Tibial artery (tissue), 4 donors: Measurements from ENCODE around the gene RABGGTB.

ENCODE experiments used
- DNase-seq, 2 donors: peaks; one replicate each; pipeline ENCODE4 v3.0.0-alpha.2; 2019
- H3K27ac ChIP-seq, 2 donors: fragments of 200-600 bp; sonication (generic) in 1 of 2; 1 replicate in 1 of 2; 2 replicates in 1 of 2; pipeline ENCODE4 v1.5.1; 2018 to 2019; ENCODE audit warnings: mild to moderate bottlenecking in 1 of 2
- H3K27me3 ChIP-seq, 2 donors: fragments of 200-600 bp; sonication (generic) in 1 of 2; one replicate each; pipeline versions ENCODE4 v1.5.1 to v1.6.0; 2016 to 2019
- H3K36me3 ChIP-seq, 3 donors: fragments of 200-600 bp; sonication (generic) in 2 of 3; one replicate each; pipeline ENCODE4 v1.5.1; 2016 to 2019; ENCODE audit warnings: mild to moderate bottlenecking in 2 of 3
- H3K4me1 ChIP-seq, 4 donors: fragments of 200-600 bp; sonication (generic) in 2 of 4; 1 replicate in 3 of 4; 2 replicates in 1 of 4; pipeline ENCODE4 v1.5.1; 2016 to 2019
- H3K4me3 ChIP-seq, 2 donors: fragments of 200-600 bp; sonication (generic) in 1 of 2; 1 replicate in 1 of 2; 2 replicates in 1 of 2; pipeline ENCODE4 v1.5.1; 2018 to 2019; ENCODE audit warnings: mild to moderate bottlenecking in 2 of 2
- H3K9me3 ChIP-seq, 3 donors: fragments of 200-600 bp; sonication (generic) in 1 of 3; one replicate each; pipeline ENCODE4 v1.5.1; 2016 to 2019
- intact Hi-C: fragments of 100-400 bp; cut with DNase I; formaldehyde crosslinking; loops from one replicate; pipeline ENCODE4 v1.15.0; 2023; ENCODE audit warnings: low total_unique reads
- TF ChIP-seq, protein P1 (sequence below), 2 experiments: fragments of 200-600 bp in 1 of 2; fragments of 450-650 bp in 1 of 2; IDR thresholded peaks; one replicate each; pipeline ENCODE4 v1.5.1; 2017 to 2019; ENCODE audit warnings: antibody characterized with exemption in 2 of 2, mild to moderate bottlenecking in 1 of 2, moderate library complexity in 1 of 2

RABGGTB gene

DNA sequence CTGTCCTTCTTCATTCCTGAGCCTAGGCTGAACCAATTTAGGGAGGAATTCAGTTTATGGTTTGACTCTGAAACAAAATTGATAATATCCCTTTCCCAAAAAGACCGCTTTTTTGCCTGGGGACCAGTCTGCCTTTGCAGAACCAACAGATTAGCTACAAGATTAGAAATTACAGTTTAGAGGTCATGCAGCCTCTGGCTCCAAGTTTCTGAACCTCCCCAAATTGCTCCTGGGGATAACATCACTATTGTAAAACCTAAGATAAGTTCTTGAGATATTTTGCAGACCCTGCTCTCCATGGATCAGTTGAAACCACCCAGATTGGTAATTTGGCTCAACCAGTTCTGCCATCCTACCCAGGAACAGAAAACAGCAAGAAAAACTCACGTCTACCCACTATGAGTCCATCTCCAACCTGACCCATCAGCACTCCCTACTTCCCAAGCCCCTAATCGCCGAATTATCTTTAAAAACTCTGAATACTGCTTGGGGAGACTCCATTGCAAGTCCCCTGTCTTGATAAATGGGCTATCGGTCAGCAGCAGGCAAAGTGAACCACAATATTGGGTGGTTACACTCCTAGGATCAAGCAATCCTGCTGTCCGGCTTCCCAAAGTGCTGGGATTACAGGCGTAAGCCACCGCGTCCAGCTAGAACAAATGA, 605 bp upstream of the RABGGTB start:
- TF ChIP-seq, protein P1, sequence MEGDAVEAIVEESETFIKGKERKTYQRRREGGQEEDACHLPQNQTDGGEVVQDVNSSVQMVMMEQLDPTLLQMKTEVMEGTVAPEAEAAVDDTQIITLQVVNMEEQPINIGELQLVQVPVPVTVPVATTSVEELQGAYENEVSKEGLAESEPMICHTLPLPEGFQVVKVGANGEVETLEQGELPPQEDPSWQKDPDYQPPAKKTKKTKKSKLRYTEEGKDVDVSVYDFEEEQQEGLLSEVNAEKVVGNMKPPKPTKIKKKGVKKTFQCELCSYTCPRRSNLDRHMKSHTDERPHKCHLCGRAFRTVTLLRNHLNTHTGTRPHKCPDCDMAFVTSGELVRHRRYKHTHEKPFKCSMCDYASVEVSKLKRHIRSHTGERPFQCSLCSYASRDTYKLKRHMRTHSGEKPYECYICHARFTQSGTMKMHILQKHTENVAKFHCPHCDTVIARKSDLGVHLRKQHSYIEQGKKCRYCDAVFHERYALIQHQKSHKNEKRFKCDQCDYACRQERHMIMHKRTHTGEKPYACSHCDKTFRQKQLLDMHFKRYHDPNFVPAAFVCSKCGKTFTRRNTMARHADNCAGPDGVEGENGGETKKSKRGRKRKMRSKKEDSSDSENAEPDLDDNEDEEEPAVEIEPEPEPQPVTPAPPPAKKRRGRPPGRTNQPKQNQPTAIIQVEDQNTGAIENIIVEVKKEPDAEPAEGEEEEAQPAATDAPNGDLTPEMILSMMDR (IDR thresholded peaks at IDR 0.05): no peak
- peaks cover 5 to 8% (median 6%) of the 10 kb centered on the region in 3 donors for H3K36me3 ChIP-seq
- H3K9me3 ChIP-seq: no peaks in the 10 kb centered on the region
- no peaks in the 10 kb centered on the region for H3K27me3 ChIP-seq
- H3K4me3 ChIP-seq: peak overlapping the region; percentile 59 to 62
- no peak for DNase-seq
- intact Hi-C loops: loop anchor here (2.0 kb wide), 1 partner anchor 61 kb away; the partner anchor contains the start of gene ACADM
- peak overlapping the region; percentile 52 to 84 for H3K27ac ChIP-seq
- peaks cover 0 to 44% (median 34%) of the 10 kb centered on the region in 4 donors for H3K4me1 ChIP-seq

DNA sequence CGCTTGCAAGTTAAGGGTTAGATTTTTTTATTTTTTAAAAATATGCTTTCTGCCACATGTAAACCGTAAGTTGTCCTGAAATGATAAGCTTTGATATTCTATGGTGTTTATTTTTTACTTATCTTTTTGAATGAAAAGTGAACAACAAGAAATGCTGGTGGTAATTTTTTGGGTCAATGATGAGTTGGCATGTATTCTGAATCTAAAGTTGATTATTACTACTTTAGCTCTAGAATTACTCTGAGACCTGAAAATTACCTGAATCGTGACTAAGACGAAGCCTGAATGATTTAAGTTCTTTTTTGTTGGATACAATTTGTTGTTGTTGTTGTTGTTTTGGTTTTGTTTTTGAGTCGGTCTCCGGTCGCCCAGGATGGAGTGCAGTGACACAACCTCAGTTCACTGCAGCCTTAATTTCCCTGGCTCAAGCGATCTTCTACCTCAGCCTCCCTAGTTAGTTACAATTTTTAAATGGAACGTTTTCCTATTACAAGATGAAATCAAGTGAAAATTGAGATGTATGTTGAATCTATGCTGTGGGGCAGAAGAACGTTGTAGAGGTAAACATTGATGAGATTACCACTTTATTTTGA, 941 bp downstream of the RABGGTB start:
- Histone ChIP-seq H3K27ac (peak overlapping the region; percentile 52 to 84), H3K4me1 (peaks cover 0 to 51% (median 38%) of the 10 kb centered on the region in 4 donors), H3K4me3 (peak overlapping the region; percentile 59 to 62), H3K27me3 (no peaks in the 10 kb centered on the region), H3K9me3 (no peaks in the 10 kb centered on the region), H3K36me3 (peaks cover 20 to 24% (median 21%) of the 10 kb centered on the region in 3 donors)
- no peak for DNase-seq
- intact Hi-C loops: no loop called here
- TF ChIP-seq, protein P1 (IDR thresholded peaks at IDR 0.05): no peak

DNA sequence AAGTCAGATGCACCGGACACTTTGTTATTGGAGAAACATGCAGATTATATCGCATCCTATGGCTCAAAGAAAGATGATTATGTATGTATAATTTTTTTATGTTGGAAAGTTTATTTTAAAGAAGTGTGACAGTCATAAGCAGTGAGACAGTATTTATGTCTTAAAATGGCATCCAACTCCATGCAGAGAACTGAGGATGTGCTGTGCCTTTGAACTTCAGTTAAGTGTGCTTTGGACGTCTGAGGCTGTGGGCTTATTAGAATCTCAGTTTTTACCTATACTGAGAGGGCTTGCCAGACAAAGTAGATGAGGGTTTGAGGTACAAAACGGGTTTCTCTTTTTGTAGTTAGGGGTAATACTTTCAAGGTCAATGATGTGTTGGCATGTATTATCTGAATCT, 1.5 kb downstream of the RABGGTB start:
- no peaks in the 10 kb centered on the region for H3K27me3 ChIP-seq
- no peaks in the 10 kb centered on the region for H3K9me3 ChIP-seq
- peak overlapping the region; percentile 52 to 84 for H3K27ac ChIP-seq
- H3K4me3 ChIP-seq: peak overlapping the region; percentile 59 to 62
- no peak for DNase-seq
- peaks cover 0 to 51% (median 38%) of the 10 kb centered on the region in 4 donors for H3K4me1 ChIP-seq
- TF ChIP-seq, protein P1 (IDR thresholded peaks at IDR 0.05): no peak
- peaks cover 25 to 29% (median 26%) of the 10 kb centered on the region in 3 donors for H3K36me3 ChIP-seq
- intact Hi-C loops: no loop called here

DNA sequence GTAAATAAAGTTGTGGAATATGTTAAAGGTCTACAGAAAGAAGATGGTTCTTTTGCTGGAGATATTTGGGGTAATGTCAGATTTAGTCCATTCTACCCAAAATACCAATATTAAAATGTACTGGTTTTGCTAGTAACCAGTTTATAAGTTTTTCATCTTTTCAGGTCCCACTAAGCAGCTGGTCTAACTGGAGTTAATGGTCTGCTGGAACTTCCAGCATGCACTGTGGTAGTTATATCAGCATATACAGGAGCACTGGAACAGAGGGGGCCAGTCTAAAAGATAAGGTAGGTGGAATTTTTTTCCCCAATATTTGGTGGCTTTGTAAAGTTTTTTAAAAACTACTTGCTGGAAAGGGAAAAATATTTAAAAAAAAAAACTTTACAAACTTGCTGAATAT, 3.9 kb downstream of the RABGGTB start:
- Histone ChIP-seq H3K9me3 (no peaks in the 10 kb centered on the region), H3K27ac (peak overlapping the region in 1 of 2 donors; percentile 32), H3K4me3 (no peak overlapping the region), H3K27me3 (no peaks in the 10 kb centered on the region), H3K36me3 (peaks cover 49 to 54% (median 50%) of the 10 kb centered on the region in 3 donors), H3K4me1 (peaks cover 0 to 51% (median 38%) of the 10 kb centered on the region in 4 donors)
- TF ChIP-seq, protein P1 (IDR thresholded peaks at IDR 0.05): no peak
- no peak for DNase-seq
- intact Hi-C loops: no loop called here

- no peaks in the 10 kb centered on the region for H3K9me3 ChIP-seq
- no peak for DNase-seq
- peaks cover 58 to 64% (median 60%) of the 10 kb centered on the region in 3 donors for H3K36me3 ChIP-seq
- intact Hi-C loops: no loop called here
- H3K27me3 ChIP-seq: no peaks in the 10 kb centered on the region
- H3K4me3 ChIP-seq: no peak overlapping the region
- peak overlapping the region in 1 of 2 donors; percentile 32 for H3K27ac ChIP-seq
- peaks cover 0 to 45% (median 36%) of the 10 kb centered on the region in 4 donors for H3K4me1 ChIP-seq
- TF ChIP-seq, protein P1 (IDR thresholded peaks at IDR 0.05): no peak
These were observed 5.0 kb downstream of the RABGGTB start for GRCh38 chr1:75791022-75791421.
